Measurements from ENCODE around the gene PTPN4. TPM values are rescaled to one million over a fixed set of nuclear protein-coding genes. Genes with fewer than 3 reads are reported as not detected.

The PTPN4 gene
- total RNA-seq, 1 experiment from 2014 or later, result 80.5 TPM

GRCh38 chr2:119719261-119719627, 40.5 kb upstream of the PTPN4 start:
- no peak overlapping the region for H3T11ph ChIP-seq (ENCODE audit: low read length)
- no CpG with 5 or more reads among the region's 3 CpGs for WGBS (ENCODE audit: extremely low coverage, insufficient read length, low lambda C conversion rate)
- Mint-ChIP-seq H3K27me3 (ENCODE audit: low read depth) (peaks cover 4% of the 10 kb centered on the region), H3K4me3 (no peak overlapping the region), H3K4me1 (peaks cover 7 to 12% of the 10 kb centered on the region in 2 experiments), H3K36me3 (ENCODE audit: insufficient read depth in 1 of 3, low read depth in 3 of 3) (peaks cover 0 to 4% (median 0%) of the 10 kb centered on the region in 3 experiments; a peak in 2 of 7 replicates), H3K27ac (no peak overlapping the region), H3K9me3 (peaks cover 0 to 3% of the 10 kb centered on the region in 2 experiments; a peak in 2 of 5 replicates)
- no peak overlapping the region for H2BK20ac ChIP-seq (ENCODE audit: low read depth, low read length, poor library complexity, severe bottlenecking)
- no peaks in the 10 kb centered on the region; the same call in 1 of the 2 replicates for H3K27me3 ChIP-seq (ENCODE audit: insufficient read depth, low read length)
- DNase-seq, result no peak
- no peak overlapping the region for H3K4me2 ChIP-seq (ENCODE audit: insufficient read depth, insufficient read length, low read length)
- H2BK5ac ChIP-seq (ENCODE audit: insufficient read length, low read length), result no peak overlapping the region
- H3K14ac ChIP-seq (ENCODE audit: insufficient read depth, low read length), result no peak overlapping the region
- no peak overlapping the region for H4K91ac ChIP-seq (ENCODE audit: insufficient read length, low read depth, low read length)
- no peaks in the 10 kb centered on the region for H3K23me2 ChIP-seq (ENCODE audit: insufficient read length, low read depth, low read length, poor library complexity, severe bottlenecking)
- H2BK120ac ChIP-seq (ENCODE audit: low read depth, low read length, poor library complexity, severe bottlenecking), result no peak overlapping the region
- H4K5ac ChIP-seq (ENCODE audit: insufficient read length, low read depth, low read length), result no peak overlapping the region
- H3K9me3 ChIP-seq (ENCODE audit: control insufficient read depth, low read depth, low read length), result no peaks in the 10 kb centered on the region
- H2BK12ac ChIP-seq (ENCODE audit: insufficient read length, low read depth, low read length), result no peak overlapping the region
- no peak overlapping the region for H2AK5ac ChIP-seq (ENCODE audit: insufficient read length, low read length)
- H3K4ac ChIP-seq (ENCODE audit: low read depth, low read length), result no peak overlapping the region
- TF ChIP-seq, protein P1, sequence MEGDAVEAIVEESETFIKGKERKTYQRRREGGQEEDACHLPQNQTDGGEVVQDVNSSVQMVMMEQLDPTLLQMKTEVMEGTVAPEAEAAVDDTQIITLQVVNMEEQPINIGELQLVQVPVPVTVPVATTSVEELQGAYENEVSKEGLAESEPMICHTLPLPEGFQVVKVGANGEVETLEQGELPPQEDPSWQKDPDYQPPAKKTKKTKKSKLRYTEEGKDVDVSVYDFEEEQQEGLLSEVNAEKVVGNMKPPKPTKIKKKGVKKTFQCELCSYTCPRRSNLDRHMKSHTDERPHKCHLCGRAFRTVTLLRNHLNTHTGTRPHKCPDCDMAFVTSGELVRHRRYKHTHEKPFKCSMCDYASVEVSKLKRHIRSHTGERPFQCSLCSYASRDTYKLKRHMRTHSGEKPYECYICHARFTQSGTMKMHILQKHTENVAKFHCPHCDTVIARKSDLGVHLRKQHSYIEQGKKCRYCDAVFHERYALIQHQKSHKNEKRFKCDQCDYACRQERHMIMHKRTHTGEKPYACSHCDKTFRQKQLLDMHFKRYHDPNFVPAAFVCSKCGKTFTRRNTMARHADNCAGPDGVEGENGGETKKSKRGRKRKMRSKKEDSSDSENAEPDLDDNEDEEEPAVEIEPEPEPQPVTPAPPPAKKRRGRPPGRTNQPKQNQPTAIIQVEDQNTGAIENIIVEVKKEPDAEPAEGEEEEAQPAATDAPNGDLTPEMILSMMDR (conservative IDR thresholded peaks at IDR 0.05), result no peak
- no peak overlapping the region for H3K9ac ChIP-seq (ENCODE audit: extremely low read depth, insufficient read length, low read length)
- H3K27ac ChIP-seq (ENCODE audit: insufficient read length, low read depth, low read length), result no peak overlapping the region
- no peak overlapping the region for H4K8ac ChIP-seq (replicated peaks; ENCODE audit: insufficient read length, low read depth, low read length)
- H2BK15ac ChIP-seq (ENCODE audit: low read depth, low read length), result no peak overlapping the region
- H3K79me1 ChIP-seq (ENCODE audit: insufficient read depth, low read depth, low read length, poor library complexity, severe bottlenecking), result no peaks in the 10 kb centered on the region
- no peak overlapping the region for H3K18ac ChIP-seq (ENCODE audit: insufficient read length, low read depth, low read length)
- no peaks in the 10 kb centered on the region for H3K79me2 ChIP-seq (ENCODE audit: insufficient read depth, low read length)
- no peaks in the 10 kb centered on the region for H4K20me1 ChIP-seq (ENCODE audit: control insufficient read depth, insufficient read depth, insufficient read length)
- H2AFZ ChIP-seq (ENCODE audit: low read length), result no peak overlapping the region
- no peak overlapping the region for H3K56ac ChIP-seq (ENCODE audit: insufficient read length, low read depth, low read length)
- no peak overlapping the region for H3K23ac ChIP-seq (ENCODE audit: insufficient read length, low read depth, low read length)
- H3K4me1 ChIP-seq (ENCODE audit: insufficient read depth, low read length), result no peaks in the 10 kb centered on the region
